Endodermal cell (in vitro differentiated cells): Measurements from ENCODE around the gene KDM4F. TPM values are rescaled to one million over a fixed set of nuclear protein-coding genes. Genes with fewer than 3 reads are reported as not detected.

Experiments used
- DNase-seq: peaks from one replicate; pipeline ENCODE4 v3.0.0-alpha.2; 2017
- H3K27ac ChIP-seq: 2 replicates; pipeline ENCODE4 v1.5.1; 2013; ENCODE audit warnings: mild to moderate bottlenecking, low read depth, low read length, moderate library complexity
- H3K27me3 ChIP-seq: 2 replicates; pipeline ENCODE4 v1.6.1; 2013; ENCODE audit warnings: mild to moderate bottlenecking, low read length, moderate library complexity; ENCODE audit not compliant: insufficient read depth, control insufficient read depth, poor library complexity, severe bottlenecking
- H3K36me3 ChIP-seq: 2 replicates; pipeline ENCODE4 v1.7.0; 2013; ENCODE audit warnings: mild to moderate bottlenecking, low read length, moderate library complexity; ENCODE audit not compliant: control insufficient read depth, insufficient read depth
- H3K4me1 ChIP-seq: one replicate; pipeline ENCODE4 v1.7.0; 2013; ENCODE audit warnings: low read length; ENCODE audit not compliant: control insufficient read depth, insufficient read depth
- H3K4me3 ChIP-seq: 2 replicates; pipeline ENCODE4 v1.5.1; 2013; ENCODE audit warnings: mild to moderate bottlenecking, low read length, moderate library complexity
- H3K9ac ChIP-seq: 2 replicates; pipeline ENCODE4 v1.6.1; 2013; ENCODE audit warnings: mild to moderate bottlenecking, low read length, moderate library complexity; ENCODE audit not compliant: poor library complexity, severe bottlenecking; ENCODE audit errors: extremely low read depth
- H3K9me3 ChIP-seq: 2 replicates; pipeline ENCODE4 v1.6.1; 2013; ENCODE audit warnings: mild to moderate bottlenecking, low read length, moderate library complexity; ENCODE audit not compliant: control insufficient read depth
- H3K27ac Mint-ChIP-seq: 2 replicates; pipeline ENCODE4 v1.8.0; 2020; ENCODE audit warnings: mixed read lengths
- H3K27me3 Mint-ChIP-seq: 2 replicates; pipeline ENCODE4 v1.8.0; 2021; ENCODE audit warnings: mild to moderate bottlenecking, mixed read lengths; ENCODE audit not compliant: insufficient read depth
- H3K36me3 Mint-ChIP-seq: 2 replicates; pipeline ENCODE4 v1.8.0; 2020; ENCODE audit warnings: low read depth, mixed read lengths
- H3K4me1 Mint-ChIP-seq: 2 replicates; pipeline ENCODE4 v1.8.0; 2020; ENCODE audit warnings: mixed read lengths
- H3K4me3 Mint-ChIP-seq: 2 replicates; pipeline ENCODE4 v1.8.0; 2020; ENCODE audit warnings: mild to moderate bottlenecking, moderate library complexity, mixed read lengths
- H3K9me3 Mint-ChIP-seq: 2 replicates; pipeline ENCODE4 v1.8.0; 2020; ENCODE audit warnings: mild to moderate bottlenecking, mixed read lengths
- WGBS, 2 experiments: methylation state at CpG; one replicate each; pipeline versions ENCODE4 v1.1.5 to v1.1.7; 2013; ENCODE audit warnings: missing lambda C conversion rate in 2 of 2, mixed read lengths in 1 of 2; ENCODE audit not compliant: insufficient coverage in 1 of 2, insufficient read length in 1 of 2; 5-methylcytosine and 5-hydroxymethylcytosine counted together
- total RNA-seq, 2 donors: library from RNA; stranded (reverse); fragmentation: NEBNext Ultra II Directional in 1 of 2; extraction: Animal tissue kit (Norgen Biotek cat#: 25700) in 1 of 2; gene quantifications; 2 replicates in 1 of 2; 3 replicates in 1 of 2; pipeline ENCODE4 v1.2.1, GENCODE V29; 2021
- TF ChIP-seq, protein P1 (sequence below): fragments of 200-600 bp; sonication (generic); conservative IDR thresholded peaks from 2 replicates; pipeline ENCODE4 v1.5.0; 2021; ENCODE audit warnings: antibody characterized with exemption, mild to moderate bottlenecking

KDM4F gene
- total RNA-seq, 2 donors from 2014 or later = not detected

DNA sequence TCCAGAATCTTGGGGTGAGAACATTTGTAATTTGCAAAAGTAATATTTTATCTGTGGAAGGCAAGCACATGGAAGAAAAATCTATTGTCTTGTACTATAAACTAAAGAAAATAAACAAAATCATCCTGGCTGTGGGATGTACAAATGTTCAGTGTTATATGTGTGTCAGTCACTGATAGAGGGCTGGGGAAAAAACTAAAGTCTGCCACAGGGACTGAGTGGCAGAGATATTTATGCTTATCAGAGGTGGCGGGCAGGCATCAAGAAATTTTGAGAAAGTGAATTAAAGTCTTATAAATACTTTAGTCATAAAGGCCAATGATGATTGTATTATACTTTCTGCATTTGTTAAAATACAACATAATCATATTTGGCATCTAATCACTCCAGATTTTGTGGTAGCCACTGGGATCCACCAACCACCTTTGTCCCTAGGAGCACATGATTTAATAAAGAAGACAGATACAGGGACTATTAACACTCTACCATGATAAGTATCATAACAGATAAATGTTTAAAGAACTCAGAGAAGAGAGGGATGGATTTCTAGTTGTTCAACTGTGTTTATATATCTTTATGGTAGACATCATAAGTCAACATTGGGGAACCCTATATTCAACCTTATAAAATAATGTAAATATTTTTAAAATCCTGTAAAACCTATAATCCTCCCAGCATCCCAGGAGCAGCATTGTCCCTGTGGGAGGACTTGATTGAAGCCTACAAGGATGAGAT lies 37.8 kb downstream of the KDM4F start:
- Mint-ChIP-seq H3K9me3 (no peaks in the 10 kb centered on the region), H3K27me3 (peaks cover 57% of the 10 kb centered on the region), H3K27ac (no peak overlapping the region), H3K36me3 (no peaks in the 10 kb centered on the region), H3K4me3 (no peak overlapping the region), H3K4me1 (peaks cover 19% of the 10 kb centered on the region)
- H3K9ac ChIP-seq = no peak overlapping the region
- WGBS, 2 experiments = 100% methylated on average over 1 of the region's 1 CpG; no CpG with 5 or more reads in 1 of the 2 experiments
- H3K4me3 ChIP-seq = no peak overlapping the region
- no peaks in the 10 kb centered on the region for H3K4me1 ChIP-seq
- no peak overlapping the region for H3K27ac ChIP-seq
- no peaks in the 10 kb centered on the region for H3K36me3 ChIP-seq
- H3K9me3 ChIP-seq = no peaks in the 10 kb centered on the region
- TF ChIP-seq, protein P1, sequence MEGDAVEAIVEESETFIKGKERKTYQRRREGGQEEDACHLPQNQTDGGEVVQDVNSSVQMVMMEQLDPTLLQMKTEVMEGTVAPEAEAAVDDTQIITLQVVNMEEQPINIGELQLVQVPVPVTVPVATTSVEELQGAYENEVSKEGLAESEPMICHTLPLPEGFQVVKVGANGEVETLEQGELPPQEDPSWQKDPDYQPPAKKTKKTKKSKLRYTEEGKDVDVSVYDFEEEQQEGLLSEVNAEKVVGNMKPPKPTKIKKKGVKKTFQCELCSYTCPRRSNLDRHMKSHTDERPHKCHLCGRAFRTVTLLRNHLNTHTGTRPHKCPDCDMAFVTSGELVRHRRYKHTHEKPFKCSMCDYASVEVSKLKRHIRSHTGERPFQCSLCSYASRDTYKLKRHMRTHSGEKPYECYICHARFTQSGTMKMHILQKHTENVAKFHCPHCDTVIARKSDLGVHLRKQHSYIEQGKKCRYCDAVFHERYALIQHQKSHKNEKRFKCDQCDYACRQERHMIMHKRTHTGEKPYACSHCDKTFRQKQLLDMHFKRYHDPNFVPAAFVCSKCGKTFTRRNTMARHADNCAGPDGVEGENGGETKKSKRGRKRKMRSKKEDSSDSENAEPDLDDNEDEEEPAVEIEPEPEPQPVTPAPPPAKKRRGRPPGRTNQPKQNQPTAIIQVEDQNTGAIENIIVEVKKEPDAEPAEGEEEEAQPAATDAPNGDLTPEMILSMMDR = no peak
- H3K27me3 ChIP-seq = peaks cover 26% of the 10 kb centered on the region
- DNase-seq = no peak

- H3K9ac ChIP-seq = no peak overlapping the region
- no peaks in the 10 kb centered on the region for H3K9me3 Mint-ChIP-seq
- TF ChIP-seq, protein P1 = no peak
- peaks cover 69% of the 10 kb centered on the region for H3K27me3 Mint-ChIP-seq
- H3K27ac ChIP-seq = no peak overlapping the region
- 27 to 83% methylated on average over 2 to 27 of the region's 27 CpGs for WGBS, 2 experiments
- no peaks in the 10 kb centered on the region for H3K9me3 ChIP-seq
- H3K4me3 ChIP-seq = peak overlapping the region; percentile 81
- peaks cover 26% of the 10 kb centered on the region for H3K27me3 ChIP-seq
- peak overlapping the region; percentile 61 for H3K4me3 Mint-ChIP-seq
- no peaks in the 10 kb centered on the region for H3K36me3 Mint-ChIP-seq
- H3K4me1 Mint-ChIP-seq = peaks cover 24% of the 10 kb centered on the region
- H3K36me3 ChIP-seq = no peaks in the 10 kb centered on the region
- no peaks in the 10 kb centered on the region for H3K4me1 ChIP-seq
- H3K27ac Mint-ChIP-seq = no peak overlapping the region
- DNase-seq = no peak
Measured at GRCh38 chr11:95088946-95089619, 39.9 kb downstream of the KDM4F start.

DNA sequence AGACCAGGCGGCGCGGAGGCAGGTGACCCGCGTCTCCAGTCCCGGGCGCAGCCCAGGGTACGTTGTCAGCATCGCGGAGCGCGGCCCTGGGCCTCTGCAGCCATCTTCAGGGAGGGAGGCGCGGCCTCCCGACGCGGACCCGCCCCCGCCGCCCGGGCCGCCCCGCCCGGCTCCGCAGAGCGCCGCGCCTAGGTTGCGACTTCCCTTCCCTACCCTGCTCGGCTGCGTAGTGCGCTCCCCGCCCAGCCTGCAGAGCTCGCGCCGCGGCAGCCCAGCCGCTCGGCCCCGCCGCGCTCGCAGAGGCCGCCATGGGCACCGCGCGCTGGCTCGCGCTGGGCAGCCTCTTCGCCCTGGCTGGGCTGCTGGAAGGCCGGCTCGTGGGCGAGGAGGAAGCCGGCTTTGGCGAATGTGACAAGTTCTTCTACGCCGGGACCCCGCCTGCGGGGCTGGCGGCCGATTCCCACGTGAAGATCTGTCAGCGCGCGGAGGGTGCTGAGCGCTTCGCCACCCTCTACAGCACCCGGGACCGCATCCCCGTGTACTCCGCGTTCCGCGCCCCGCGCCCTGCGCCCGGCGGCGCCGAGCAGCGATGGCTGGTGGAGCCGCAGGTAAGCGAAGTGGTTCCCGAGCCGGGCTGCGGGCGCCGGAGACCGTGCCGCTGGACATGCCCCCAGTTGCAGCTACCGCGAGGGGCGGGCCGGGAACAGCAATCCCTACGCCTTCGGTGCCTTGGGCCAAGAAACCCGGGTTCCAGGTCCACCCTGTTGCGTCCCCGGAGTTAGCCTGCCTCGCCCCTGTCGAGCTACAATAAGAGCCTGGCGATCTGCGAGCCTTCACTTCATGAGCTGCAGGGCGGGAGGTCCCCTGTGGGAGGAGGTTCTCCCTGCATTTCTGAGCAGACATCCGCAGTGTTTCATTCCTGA lies 40.7 kb downstream of the KDM4F start, which contains the start of gene ENDOD1:
TSS of gene ENDOD1 (plus strand) at position 227 of the 923 bp plus-strand sequence. CDS start at position 309, 82 bp downstream.
- Mint-ChIP-seq H3K27ac (no peak within 1 kb of the TSS), H3K4me1 (peaks cover 24% of the 10 kb centered on the region), H3K36me3 (no peaks in the 10 kb centered on the region), H3K4me3 (peak within 1 kb of the TSS; percentile 61), H3K27me3 (peaks cover 73% of the 10 kb centered on the region), H3K9me3 (no peaks in the 10 kb centered on the region)
- WGBS, 2 experiments = 0 to 1% methylated on average over 30 to 106 of the region's 106 CpGs
- Histone ChIP-seq H3K4me1 (no peaks in the 10 kb centered on the region), H3K4me3 (peak within 1 kb of the TSS; percentile 81), H3K36me3 (no peaks in the 10 kb centered on the region), H3K27me3 (peaks cover 26% of the 10 kb centered on the region), H3K27ac (no peak within 1 kb of the TSS), H3K9ac (peak within 1 kb of the TSS; percentile 27), H3K9me3 (no peaks in the 10 kb centered on the region)
- DNase-seq = peak; percentile 93
- TF ChIP-seq, protein P1 = no peak
